Measurements from ENCODE around the gene CFAP91.

Gene CFAP91

DNA sequence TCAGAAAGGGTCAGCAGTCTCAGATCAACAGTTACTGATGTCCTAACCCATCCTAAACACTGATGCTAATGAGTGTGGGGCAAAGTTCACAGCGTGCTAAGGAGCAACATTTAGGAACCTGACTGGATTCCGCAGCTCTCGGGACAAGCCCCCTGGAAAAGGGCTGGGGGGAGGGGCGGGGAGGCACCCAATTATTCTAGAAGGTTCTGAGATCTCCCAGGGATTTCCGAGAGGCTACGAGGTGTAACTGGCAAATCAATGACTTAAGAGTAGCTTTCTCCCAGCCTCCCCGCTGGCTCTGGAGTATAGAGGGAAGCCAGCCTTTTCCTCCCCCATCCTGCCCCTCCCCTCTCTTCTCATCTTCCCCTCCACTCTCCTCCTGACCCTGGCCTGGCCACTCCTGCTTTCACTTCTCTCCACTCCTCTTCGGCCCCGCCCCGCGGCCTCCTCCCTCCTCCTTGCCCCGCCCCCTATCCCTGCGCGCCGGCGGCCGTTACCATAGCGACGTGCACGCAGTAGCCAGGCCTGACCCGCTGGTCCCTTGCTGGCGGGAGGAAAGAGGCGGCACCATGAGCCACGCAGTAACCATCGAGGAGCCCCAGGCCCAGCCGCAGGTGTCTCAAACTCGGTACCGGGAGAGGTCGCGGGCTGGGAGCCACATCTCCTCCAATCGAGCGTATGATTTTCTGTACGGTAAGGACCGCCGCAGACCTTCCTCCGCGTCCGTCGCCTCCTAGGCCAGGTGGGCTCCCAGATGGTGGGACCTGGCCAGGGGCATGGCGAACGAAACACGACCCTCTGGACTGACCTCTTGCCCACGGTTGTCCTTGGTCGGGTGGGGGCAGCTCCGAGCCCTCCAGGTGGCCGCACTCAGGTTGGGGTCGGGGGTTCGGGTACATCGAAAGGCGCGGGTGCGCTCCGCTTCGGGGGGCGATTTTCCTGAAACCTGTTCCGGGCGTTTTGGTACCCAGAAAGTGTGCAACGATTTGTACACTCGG, at the start of gene CFAP91:
TSS of gene CFAP91 (plus strand) at position 493 of the 998 bp plus-strand sequence. CDS start at position 570, 77 bp downstream.
- peak; percentile 87 for DNase-seq

DNA sequence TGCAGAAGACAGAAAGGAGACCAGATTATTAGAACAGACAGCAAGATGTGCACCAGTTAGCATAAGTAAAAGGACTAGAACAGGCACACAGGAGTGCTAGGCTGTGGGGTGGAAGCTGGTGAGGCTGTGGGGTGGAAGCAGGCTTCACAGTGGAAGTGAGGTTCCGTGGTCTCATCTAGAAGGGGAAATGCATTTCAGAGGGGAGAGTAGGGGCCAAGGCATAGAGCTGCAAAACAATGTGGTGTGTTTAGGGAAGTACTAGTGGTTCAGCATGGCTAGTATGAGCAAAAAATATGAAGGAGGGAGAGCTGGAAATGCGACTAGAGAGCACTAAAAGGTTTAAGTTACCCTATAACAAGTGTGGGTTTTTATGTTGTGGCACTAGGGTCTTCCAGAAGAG, 48.9 kb upstream of the CFAP91 start:
- no peak for DNase-seq

DNA sequence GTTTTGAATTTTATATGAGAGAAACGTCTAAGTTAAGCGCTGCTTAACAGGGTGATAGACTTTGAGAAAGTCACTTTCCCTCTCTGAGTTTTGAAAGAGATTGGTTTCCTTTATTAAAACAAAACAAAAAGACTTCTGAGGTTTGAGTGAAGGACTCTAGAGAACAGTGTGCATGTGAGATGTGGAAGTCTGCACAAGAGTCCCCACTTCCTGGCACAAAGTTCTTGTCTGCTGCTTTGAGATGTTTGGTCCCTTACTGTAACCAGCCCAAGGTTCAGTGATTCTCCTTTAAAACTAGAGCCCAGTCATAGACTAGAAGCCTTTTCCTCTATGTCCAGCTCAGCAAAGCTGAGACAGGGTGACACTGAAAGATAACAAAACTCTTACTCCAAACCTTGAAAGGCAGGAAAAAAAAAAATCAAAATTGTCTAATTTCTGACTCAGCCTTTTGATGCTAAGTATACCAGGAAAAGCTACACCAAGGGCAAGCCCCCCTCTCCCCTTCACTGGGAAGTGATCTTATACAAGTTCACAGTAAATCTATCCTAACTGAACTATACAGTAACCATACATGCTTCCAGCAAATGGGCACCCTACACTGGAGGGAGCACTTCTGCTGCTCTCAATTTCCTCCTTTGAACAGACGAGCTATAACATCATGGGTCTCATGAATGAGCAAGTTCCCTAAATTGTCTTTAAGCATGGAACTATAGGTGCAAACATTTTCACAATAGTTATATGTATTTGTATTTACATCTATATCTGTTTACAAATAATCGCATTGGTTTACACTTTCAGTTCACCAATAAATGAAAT, 44.7 kb upstream of the CFAP91 start:
- peak; percentile 67 for DNase-seq

DNA sequence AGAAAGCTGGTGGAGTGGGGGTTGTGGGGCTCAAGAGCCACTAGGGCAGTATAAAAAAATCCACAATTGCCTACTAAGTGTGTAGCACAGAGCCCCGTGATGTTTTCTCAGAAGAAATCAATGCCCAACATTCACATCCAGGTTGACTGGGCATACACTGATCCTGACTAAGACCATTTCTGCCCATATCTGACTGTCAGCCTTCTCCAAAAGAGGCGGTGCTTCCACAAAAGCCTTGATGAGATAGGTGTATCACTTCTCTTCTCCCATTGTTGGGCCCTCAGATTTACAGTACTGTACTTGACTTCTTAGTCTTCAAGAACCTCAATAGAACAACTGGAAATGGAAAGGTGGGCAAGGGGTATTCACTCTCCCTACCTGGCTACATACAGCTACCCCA, 43.8 kb upstream of the CFAP91 start:
- DNase-seq = no peak

DNA sequence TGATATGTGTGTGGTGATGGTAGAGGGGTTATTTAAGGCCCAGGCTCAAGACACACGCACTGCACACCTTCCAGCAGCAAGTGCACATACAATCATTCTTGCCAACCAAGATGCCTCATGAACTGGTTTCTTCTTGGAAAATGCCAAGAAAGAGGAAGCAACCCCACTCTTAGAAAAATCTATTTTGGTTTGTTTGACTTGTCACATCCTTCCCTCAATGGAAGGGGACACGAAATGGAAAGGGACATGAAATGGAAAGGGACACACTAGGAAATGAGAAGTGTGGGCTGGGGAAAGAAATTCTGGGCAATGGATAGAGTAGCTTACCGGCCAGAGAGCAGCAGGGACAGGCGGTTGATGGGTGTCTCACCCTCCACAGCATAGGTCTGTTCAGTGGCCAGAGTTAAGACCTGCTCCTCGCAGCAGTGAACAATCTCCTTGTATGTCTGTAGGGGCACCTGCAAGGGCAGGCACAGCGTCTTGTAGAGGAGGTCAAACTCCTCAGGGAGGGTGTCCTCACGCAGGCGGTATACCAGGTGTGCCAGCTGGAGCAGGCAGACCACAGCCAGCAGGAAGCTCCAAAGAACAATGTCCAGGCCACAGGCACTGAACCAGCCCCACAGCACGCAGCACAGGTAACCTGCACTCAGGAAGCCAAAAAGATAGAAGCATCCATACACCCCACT, 43.1 kb upstream of the CFAP91 start:
- DNase-seq = peak; percentile 23

DNA sequence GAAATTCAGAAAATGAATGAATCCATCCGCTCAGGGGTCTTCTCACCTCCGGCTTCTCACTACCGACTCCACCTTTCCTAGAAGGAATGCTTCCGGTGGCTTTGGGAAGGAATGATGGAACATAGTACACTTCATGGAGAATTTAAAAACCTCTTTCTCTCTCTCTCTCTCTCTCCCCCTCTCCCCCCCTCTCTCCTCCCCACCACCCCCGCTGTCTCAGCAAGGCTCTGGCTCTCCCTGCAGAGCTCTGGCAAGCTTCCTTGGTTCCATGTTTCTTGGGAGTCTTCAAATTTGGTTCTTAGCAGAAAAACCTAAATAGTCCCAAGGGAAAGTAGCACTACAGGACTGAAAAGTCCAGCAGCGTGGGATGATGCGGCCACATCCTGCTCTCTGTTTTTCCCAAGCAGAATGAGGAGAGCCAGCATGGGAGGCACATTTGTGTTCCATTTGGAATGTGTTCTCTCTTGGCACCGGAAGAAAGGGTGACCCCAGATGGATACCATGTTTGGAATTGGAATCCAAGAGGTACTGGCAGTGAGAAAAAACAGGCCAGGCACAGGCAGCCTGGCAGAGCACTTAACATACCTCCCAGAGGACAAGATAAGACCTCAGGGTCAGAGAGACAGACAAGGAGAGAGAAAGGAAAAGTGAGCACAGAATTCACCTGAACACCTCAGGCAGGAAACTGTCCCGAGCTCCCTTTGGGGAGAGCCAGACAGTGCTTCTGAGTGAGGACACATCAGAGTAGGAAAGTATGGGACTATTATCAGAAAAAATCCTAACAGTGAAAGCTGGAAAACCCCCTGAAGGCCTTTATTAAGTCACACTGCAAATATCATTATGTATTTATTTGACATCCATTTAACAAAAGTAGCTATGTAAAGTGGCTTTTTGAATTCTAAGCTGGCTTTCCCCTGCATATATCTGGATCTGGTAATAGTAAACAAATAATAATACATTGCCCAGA, 42.1 kb upstream of the CFAP91 start, which contains the start of gene POPDC2:
TSS of gene POPDC2 (minus strand) at position 116 of the 967 bp plus-strand sequence. CDS start 166 bp downstream, outside the sequence.
- DNase-seq = no peak

DNA sequence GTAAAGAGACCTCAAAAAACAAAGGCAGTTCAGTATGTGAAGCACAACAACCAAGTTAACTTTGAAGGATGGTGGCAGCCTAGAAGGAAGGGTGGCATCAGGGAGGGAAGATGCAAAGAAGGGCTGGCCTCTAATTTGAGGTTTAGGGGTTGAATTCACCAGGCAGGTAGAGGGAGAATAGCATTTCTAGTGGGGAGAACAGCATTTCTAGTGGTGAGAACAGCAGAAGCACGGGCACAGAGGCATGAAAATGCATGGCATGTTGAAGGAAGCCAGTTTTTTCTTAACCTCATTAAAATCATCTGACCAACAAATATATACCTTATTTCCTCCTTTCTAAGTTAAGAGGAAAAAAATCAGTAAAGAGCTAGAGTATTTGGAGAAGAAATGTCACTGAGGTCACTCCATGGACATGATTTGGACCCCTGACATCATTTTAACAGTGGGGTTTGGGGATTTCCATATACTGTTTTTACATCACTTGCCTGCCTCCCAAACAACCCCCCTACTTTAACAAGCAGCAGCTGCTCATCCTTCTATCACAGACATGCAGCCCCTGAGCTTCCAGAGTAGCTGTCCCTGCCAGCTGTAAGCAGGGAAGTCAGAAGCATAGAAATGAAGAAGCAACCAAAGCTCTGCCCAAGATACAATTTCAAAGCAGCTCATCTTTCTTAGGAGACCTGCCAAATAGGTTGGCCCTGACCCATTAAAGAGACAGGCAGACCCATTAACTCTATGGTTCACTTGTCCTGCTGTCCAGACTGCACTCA, 40.0 kb upstream of the CFAP91 start:
- no peak for DNase-seq

DNA sequence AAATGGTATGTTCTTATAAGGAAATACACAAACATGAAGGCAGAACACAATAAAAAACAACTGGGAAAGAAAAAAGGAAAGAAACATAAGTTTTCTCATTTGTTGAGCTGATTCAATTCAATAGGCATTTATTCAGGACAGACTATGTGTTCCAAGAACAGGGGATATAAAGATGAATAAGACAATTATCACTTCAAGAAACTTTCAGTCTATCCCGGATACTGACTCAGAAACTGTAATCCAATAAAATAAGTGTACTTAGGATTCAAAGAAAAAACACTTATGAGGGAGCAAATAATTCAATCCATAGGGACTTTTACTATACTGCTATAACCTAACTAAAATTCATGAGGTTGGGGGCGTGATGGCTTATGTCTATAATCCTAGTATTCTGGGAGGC, 38.9 kb upstream of the CFAP91 start:
- DNase-seq = no peak

DNA sequence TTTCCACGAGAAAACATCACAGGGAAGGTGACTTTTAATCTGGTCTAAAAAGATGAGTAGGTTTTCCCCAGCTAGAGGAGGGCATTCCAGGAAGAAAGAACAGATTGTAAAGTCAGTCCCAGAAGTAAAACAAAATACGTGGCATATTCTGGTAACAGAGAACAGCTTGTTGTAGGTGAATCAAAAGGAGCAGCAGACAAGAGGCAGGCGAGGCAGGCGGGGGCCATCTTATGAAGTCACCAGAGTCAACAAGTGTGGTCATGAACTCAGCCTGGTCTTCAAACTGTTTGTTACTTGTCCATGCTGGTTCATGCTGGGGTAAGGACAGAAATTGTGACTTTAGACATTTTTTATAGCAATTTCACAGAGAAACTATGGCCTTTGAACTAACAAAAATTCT, 38.5 kb upstream of the CFAP91 start:
- DNase-seq = peak; percentile 42

DNA sequence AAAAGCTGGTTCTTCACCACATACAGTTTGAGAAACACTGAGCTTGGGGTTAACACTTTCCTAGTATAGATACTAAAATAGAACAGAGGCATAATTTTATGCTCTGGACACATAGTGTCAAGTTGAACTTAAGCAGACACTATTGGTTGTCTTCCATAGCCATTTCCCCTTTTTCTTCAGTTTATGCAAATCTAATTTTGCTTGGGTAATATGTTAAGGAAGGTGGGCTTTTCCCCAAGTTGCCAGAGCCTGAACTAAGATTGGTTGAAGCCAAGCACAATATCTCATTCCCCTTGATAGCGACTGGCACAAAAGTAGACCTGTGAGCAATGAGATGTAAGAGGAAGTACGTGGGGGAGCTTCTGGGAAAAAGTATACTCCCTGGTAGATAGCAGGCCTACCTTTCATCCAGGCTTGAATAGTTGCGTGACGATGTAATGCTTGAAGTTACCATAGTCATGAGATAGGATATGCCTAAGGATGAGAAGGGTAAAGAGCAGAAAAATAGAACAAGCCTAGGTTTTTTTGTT, 37.9 kb upstream of the CFAP91 start:
- DNase-seq = peak; percentile 90

DNA sequence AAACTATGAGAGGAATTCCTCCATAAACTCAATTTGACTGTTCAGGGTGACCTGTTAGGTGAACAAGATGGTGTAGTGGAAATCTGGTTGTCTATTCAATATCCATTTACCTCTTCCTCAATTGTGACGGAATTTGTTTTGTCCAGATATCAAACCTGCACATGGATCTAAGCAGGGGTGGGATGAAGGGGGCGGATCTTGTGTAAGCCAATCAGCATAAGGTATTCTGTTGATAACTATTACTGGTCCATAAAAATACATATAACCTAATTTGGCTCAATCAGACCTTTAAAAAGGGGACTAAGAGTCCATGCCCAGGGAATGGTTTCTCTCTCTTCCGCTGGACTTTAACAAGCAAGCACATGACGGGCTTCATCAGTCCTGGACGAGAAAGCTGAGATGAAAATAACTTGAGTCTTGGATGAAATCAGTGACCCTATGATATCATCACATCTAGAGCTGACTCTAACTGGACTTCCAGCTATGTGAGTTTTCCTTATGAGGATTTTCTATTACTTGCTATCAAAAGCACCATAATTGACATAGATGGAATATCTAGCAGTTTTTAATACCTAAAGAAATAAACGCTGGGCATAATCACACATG, 36.8 kb upstream of the CFAP91 start:
- no peak for DNase-seq

DNA sequence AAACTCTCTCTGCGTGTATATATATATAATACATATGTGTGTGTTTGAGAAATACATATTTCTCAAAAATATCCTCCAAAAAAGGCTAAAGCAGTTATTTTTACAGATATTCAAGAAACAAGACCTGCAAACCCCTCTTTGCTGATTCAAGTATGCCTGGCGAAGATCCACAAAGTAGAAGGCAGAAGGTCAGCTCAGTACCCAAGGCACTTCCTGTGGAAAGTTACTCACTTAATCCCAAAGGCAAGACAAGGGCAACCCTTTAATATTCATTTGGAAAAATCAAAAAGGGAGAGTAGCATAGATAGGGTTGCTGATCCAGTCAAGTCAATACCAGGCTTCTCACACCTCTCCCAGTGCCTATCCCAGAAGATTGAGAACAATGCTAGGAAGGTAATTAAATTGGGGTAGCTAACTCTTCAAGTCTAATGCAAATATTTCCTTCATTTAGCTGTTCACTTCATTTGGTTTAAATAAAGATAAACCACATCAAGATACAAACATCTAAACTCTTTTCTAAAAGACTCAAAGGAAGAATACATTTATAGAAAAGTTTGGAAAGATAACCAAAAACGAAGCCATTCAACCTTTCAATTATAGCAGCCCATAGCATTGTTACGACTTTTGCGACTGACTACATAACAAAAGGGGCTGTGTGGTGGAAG, 32.8 kb upstream of the CFAP91 start:
- DNase-seq = no peak

DNA sequence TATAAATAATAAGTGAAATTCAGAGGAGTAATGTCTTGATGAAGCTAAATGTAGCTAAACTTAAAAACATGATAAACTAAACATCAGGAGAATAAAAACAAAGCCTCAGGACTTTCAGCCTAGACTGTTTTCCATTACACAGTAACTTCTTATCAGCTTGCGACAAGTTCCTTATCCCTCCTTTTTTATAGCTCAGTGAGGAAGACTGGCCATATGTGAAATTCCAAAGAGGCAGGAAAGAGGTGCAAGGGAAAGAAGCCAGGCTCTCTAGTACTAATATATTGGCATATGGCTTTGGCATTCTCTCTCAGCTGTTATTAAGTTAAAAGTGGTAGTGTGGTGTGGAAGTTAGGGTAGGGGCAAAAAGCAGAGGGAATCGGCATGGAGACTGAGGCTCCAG, 30.0 kb upstream of the CFAP91 start:
- DNase-seq = no peak

DNA sequence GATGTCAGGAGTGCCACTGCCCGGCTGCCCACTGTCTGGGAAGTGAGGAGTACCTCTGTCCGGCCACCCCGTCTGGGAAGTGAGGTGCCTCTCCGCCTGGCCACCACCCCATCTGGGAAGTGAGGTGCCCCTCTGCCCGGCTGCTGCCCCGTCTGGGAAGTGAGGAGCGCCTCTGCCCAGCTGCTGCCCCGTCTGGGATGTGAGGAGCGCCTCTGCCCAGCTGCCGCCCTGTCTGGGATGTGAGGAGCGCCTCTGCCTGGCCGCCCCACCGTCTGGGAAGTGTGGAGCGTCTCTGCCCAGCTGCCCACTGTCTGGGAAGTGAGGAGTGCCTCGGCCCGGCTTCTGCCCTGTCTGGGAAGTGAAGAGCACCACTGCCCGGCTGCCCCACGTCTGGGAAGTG, 28.9 kb upstream of the CFAP91 start:
- DNase-seq = no peak

DNA sequence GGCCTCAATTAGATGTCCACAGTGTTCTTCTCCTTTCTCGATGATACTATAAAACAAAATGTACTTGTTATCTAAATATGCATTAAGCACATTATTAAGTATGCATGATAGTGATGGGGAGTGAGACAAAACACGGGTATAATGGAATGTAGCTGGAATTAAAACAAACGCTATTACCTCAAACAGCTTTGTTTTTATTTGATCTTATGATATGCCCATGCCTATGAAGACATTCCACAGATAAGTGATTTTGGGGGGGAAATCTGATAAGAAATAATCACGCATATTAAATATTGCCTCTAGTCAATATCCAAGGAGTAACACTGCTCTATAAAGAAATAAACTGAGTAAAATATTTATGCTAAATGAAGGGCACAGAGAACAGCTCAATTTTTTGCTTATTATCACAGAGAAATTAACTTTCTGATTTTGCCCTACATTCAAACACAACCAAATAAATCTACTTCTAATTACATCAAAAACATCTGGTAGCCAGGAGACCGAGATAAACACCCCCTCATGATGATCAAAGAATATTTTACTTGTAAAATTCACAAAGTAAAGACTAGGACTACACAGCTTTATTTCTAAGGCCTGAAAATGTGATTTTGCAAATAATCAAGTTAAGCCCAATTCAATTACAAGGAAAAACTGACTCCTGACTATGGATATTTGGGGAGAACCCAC, 27.5 kb upstream of the CFAP91 start:
- DNase-seq = no peak

DNA sequence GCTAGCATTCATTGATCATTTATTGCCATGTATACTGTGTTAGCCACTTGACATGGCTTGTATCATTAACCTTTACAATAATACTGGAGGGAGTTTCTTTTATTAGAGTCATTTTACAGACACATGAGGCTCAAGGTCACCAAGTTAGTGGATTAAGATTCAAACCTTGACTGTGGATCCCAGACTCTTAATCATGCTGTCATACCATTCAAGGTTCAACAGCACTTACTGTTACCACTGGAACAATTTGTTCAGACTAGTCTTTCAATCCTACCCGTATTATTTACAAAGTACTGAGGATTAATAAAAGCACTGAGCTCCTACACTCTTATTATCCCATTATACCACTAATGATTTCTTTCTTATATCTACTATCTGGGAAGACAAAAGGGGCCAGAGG, 26.8 kb upstream of the CFAP91 start:
- no peak for DNase-seq

DNA sequence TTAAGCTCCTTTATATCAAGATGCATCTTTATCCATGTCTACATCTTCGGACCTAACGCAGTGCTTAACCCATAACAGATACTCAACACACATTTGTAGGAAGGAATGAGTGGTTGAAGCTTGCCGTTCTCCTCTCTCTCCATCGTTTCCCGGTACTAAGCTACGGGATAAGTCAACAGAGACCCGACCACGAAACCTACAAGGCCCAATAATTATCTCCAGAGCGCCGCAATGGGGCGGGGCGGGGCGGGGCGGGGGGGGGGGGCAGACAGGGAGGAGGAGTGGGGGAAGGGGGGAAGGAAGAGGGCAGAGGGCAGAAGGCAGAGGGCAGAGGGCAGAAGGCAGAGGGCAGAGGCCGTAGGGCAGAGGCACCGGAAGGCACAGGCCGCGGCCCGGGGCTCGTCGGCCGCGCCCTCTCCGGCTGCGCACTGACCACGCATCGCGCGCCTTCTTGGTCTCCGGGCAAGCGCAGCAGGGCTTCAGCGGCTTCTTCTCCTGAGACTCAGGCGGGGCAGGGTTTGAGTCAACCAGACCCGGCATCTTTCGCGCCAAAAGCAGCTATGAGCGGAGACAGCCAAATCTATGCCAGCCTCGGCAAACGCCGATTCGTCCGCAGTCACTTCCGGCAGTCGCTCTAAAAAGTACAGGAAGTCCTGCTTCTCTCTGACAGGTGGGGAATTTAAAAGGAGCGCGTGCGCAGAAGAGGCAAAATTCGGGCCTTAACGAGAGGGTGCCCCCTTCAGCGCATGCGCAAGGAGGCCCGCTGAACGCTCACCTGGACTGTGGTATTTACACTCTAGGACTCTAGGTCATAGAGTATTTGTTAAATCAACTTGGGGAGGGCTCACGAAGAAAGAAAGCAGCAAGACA, 25.8 kb upstream of the CFAP91 start, which contains the start of gene COX17:
TSS of gene COX17 (minus strand) at position 636 of the 870 bp plus-strand sequence. CDS start at position 540, 96 bp downstream.
- DNase-seq = peak; percentile 98

DNA sequence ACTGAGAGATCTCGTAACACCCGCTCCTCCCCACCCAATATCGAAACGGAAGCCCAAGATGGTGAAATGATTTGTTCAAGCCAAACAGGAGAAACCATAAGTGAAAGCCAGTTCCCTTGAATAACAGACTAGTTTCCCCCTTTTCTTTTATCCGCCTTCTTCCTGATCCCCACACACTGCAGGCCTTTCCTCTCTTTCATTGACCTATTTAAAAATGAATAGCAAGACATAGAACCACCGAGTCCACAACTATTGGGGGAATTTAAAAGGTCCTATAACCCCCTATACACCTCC, 25.2 kb upstream of the CFAP91 start:
- no peak for DNase-seq
